NCI-H1048 (cell line): ENCODE results near the gene PLEKHA7.
A peak's percentile ranks its signal among the peaks of the same experiment; 100 is the strongest.

Experiments used
- DNase-seq: peaks from one replicate; lab custom pipeline; 2025; lab: John Stamatoyannopoulos, UW

Gene PLEKHA7

DNA sequence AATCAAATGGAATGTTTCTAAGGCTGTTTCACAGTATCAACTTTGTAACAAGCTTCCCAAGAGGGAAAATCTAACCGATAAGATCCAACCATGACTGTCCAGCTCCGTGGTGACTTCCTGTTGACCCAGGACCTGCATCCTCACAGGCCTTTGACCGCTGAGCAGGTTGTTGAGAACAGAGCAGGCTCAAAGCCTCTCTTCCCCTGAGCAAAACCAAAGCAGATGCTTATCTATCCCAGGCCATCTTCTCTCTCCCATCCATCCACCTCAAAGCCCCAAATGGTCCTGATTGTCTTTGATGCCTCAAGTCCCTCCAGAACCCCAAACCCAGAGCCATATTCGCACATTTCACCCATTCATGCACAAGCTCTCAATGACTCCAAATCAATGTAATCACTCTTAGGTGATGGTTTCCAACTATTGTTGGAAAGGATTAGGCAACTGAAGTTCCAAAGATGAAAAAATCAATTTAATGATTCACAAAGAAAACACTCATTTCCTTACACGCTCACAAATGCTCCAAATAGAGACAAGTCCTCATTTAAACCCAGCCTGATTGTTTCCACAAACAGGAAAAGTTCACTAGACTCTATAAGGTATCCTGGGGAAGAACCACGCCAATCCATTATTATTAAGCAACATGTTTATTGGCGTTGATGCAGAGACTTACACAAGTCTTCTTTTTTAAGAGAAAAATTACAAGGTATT is 227.0 kb downstream of the PLEKHA7 start:
- DNase-seq = no peak

DNA sequence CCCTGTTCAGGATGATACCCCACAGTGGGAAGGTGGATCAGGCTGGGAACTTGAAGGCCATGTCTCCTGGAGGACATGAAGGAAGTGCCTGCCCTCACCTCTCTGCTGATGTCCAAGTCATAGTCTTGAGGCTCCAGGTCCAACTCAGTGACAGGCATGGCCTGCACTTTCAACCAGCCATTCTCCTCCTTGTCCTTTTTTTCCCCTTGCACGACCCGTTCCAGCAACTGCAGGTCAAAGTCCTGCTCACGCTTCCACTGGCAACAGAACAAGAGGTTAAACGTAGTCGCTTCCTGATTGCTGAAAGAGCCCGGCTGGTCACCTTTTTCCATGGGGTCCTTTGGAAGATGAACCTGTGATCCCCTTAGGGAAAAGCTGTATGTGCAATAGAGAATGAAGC is 228.1 kb downstream of the PLEKHA7 start:
- no peak for DNase-seq

DNA sequence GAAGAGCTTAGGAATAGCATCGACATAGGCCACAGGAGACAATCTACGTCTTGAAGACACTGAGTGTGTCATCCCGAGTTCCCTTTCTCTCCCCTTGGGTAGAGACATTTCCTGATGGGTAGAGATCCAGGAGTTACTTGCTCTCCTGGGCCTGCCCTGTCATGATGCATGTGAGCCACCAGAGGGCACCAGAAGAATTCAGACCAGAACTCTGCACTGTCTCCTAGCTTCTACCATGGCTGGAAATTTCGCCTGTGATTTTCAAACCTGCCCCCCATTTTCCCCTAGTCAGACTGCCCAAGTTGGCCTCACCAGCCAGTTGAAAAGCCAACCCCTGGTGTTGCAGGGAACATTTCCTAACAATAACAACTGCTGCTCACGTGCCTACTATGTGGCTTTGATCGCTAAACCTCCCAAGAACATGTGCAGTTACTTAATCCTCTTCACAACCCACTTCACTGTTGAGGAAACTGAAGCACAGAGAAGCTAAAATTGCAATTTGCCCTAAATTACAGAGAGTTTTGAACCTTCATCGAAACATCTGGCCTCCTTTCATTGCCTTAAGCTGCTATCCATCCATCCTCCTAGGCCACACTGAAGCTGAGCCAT is 228.6 kb downstream of the PLEKHA7 start:
- peak; percentile 29 for DNase-seq

DNA sequence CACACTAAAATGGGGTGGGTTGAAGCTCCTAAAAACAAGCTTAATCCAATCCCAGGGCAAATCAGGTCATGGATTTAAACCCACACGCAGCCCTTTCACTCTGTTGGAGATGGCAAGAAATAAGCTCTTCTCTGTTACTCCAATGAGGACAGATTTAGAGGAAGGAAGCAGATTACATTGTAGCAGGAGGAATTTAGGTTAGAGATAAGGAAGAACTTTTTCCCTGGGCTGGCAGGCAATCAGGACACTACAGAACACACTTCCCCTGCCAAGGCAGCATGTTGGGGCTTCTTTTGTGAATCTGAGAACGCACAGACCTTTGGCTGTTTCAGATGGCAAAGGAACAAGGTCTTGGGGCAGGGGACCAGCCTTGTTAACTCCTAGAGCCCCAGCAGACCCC is 229.5 kb downstream of the PLEKHA7 start:
- no peak for DNase-seq

DNA sequence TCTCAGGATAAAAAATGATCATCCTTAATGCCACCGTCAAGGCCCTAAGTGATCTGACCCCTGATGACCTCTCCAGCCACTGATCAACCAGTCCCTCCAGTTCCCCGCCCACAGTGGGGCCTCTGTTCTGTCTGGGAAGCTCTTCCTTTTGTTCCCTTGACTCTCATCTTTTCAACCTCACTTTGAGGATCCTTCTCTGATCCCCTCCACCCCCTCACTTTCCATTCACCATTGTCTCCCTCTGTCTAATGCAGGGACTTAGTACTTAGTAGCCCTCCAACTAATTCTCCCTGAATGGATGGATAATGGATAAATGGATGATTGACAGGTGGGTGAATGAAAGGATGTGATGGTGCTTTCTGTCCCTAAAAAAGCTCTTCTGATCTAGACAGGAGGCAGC is 230.1 kb downstream of the PLEKHA7 start:
- DNase-seq = no peak

DNA sequence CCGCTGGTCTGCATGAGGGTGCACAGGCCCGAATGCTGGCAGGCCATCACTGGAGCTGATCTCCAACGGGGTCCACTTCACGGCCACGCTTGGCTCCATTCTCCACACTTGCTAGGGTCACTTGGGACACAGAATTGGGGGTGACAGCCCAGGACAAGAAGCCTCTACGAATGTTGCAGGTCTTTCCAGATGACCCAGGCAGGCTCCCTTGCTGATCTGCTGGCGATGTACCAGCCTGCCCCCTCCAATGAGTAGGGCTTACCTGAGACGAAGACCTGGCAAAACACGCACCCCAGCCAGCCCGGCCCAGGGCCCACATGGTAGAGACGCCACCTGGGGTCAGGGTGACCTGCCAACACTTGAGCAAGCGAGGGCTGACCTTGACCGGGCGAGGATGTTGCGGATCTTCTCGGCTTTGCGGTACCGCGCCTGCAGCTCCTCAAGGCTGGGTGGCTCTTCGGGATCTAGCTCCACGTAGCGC is 230.9 kb downstream of the PLEKHA7 start:
- DNase-seq = no peak

DNA sequence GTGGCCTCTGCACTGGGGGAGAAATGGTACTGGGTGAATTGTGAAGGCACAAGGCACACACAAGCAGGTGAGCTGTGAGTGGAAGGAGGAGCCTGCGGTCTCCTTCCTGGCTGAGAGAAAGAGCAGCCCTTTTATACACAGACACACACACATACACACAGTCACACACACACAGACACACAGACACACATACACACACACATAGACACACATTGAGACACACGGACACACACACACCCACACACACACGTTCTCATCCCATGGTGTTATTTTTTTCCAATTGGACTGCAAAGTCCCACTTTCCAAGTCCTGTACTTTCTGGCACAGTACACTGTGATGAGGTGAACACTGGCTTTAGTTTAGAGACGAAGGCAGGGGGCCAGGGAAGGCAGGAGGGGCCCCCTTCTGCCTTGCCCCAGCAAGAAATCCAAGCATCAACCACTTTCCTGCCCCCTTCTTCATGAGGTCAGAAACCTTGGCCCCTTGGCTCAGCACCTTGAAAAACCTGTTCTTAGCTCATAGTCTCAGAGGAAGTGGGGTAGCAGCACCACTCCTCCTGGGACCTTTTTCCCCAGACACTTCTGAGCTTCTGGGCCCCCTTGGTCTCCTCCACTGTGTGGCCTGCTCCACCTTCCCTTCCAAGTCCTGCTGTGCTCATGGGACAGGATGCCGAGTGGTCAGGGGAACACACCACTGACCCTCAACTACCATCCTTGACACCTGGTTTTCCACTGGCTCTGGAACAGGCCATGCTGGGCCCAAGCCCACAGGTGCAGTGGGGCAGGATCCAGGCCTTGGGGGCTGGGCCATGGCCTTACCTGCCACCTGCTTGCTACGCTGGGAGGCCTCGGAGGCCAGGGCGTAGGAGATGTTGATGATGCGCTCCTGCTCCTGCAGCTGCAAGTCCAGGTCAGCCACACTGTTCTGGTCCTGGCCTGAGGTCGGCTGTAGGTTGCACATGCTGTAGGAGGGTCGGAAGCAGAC is 232.0 kb downstream of the PLEKHA7 start:
- DNase-seq = no peak

DNA sequence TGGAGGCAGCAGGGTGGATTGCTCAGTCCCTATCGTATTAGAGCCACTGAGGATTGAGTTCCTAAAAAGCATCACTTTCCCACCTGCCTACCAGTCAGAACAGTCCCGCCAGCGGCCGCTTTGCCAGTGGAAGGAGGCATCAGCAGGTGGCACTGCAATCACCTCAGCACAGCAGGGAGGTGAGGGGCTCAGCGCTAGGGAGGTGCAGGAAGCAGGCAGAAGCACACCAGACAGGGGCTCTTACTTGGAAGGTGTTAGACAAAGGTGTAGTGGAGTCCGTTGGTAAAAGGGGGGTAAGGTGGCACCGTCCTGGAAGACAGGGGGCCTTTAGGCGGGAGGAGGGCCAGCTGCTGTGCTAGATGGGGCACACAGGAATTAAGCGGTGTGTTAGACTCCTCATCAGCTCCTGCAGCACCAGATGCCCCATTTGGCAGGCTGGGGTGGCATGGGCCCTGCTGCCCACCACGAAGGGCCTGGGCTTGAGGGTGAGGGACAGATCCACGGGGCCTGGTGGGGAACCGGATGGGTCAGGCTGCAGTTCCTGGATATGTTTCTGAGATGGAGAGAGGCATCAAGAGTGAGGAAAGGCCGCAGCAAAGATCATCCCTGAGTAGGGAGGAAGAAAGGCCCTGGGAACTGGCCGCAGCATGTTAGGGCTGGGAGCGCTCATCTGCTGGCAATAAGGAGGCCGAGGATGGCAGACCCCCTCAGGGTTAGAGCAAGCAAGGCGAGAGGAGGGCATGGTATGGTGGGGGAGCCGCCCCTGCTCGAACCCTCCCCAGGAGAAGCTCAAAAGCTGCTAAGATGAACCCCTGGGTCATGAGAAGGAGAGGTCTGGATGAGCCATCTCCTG is 233.3 kb downstream of the PLEKHA7 start:
- no peak for DNase-seq

DNA sequence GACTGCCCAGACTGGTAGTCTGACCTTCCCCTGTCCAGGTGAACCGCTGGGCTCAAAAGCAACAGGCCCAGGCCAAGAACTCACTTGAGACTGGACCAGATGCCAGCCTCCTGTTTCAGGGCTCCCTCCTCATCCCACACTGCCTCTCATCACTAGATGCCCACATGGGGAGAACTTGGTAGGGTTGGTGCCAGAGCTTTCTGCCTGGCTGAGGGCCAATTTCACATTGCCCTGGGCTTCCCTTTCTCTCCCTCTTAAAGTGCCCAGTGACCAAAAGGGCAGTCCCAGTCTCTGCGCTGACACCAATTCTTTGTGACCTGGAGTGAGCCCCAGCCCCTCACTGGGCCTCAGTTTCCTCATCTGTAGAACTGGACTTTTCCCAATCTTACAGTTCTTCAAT is 234.1 kb downstream of the PLEKHA7 start:
- DNase-seq = no peak

DNA sequence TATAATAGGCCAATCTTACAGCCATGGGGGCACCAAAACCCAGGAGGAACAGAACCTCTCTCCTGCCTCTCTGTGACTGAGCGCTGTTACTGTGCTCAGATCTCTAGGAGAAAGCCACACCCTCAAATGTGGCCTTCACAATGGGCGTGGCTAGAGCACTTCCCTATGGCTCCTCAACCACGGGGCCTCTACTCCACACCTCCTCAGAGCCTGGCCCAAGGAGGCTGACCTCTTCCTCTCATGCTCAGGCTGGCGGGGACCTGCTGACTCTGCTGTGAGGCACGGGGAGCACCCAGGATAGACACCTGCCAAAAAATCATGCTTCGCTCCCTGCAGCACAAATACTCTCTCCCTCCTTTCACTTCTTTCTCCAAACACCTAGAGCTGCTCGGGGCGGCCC is 234.8 kb downstream of the PLEKHA7 start:
- no peak for DNase-seq

DNA sequence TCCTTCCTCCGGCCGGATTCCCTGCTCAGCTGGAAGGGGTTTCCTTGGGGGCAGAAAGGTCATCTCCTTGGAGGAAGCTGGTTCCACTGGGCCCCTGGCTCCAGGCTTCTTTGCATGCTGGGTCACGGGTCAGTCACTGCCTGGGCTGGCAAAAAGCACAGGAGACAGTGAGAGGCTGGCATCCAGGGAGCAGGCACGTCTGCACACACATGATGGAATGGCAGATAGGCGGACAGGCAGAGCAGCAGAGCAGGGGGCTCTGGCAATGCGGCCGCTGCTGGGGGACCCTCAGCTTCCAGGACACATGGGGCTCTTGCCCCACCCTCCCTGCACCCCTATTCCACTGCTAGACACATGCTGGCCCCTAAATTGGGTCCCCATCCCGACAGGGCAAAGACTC is 235.3 kb downstream of the PLEKHA7 start:
- no peak for DNase-seq

DNA sequence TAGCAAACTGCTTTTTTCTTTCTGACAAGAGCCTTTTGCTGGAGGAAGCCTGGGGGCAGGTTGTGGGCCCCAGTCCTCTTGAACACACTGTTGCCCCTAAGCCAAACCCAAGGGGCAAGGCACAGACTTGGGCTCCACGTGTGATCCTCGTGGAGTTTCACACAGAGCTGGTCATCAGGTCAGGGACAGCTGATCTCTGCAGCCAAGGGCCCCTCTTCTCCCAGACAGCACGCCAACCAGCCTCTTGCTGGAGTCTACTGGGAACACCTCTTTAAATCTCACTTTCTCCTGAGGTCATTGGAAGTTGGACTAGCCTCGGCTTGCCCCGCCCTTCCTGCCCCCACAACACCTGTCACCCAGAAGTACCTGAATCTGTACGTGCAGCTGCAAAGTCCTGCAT is 235.9 kb downstream of the PLEKHA7 start:
- no peak for DNase-seq

DNA sequence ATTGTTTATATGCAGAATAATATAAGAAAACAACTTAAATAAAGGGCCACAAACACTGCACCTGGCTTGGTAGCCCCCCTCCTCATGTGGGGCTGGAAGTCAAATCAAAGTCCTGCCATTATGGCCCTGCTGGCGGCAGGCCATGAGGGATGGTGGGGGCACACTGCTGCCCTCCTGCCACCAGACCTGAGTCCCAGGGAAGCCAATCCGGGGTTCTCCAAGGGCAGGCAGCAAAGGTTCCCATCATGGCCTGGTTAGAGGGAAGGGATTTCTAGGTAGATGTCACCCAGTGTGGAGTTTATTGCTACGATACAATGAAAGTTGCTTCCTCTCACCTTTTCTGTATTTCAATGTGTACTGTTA is 236.6 kb downstream of the PLEKHA7 start:
- no peak for DNase-seq

DNA sequence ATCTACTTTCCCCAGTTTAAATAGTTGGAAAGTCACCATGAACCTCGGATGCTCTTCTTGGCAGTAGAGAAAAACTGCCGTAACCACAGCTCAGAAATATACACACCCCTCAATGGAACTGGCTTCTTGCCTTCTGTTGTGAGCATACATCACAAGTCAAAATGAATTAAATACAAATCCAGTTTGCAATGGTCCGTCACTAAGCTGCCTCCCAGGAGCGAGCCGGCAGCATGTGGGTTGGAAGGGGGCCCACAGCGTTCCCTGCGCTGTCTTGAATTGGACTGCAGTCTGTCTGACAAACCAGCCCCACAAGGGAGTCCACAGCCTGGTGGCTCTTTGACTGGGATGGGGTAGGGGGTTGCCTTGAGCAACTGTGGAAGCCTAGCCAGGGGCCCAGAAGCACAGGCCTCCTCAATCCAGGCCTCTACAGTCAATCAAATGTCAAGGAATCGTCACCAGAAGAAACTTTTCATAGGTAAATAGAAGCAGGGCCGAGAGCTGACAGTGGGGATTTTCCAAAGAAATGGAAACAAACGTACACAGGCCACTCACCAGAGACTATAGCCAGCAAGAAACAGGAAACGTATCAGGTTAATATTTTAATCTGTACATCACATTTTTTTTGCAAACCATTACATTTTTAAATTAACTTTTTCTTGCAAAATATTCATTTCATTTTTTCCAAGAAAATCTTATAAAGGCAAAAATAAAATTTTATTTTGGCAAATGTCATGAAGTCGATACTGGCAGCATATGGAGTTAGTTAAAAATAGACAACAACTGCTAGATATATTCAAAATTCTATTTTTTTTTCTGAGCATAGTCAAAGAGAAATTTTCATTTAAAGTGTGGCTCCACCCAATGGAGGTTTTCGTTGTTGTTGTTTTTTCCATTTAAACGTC is 237.3 kb downstream of the PLEKHA7 start:
- no peak for DNase-seq

DNA sequence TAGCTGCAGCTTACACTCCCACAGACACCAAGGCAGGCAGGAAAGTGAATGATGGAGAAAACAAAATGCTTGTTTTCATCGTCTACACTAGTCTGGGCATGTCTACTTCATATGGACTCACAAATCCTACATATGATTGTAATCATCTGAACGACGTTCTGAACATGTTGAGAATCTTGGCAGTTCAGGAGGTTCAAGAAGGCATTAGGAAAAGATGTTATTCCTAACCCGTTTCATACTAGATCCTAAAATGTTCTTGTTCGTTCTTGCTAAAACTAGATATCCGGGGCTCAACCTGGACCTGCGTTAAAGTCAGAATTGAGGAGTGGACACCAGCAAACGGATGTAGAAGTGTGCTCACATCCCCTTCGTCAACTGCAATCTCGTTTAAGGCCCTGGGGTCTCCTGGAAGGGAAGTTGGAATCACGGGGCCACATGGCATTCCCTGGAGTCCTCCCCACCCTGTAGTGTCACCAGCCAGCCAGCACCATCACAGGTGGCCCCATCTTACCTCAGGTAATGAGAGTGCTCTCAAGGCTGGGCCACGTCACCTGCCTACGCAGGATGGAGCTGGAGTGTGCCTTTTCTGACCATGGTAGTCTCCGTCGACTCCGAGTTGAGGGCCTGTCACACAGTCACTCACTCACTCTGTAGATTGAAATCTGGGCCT is 238.5 kb downstream of the PLEKHA7 start:
- no peak for DNase-seq

DNA sequence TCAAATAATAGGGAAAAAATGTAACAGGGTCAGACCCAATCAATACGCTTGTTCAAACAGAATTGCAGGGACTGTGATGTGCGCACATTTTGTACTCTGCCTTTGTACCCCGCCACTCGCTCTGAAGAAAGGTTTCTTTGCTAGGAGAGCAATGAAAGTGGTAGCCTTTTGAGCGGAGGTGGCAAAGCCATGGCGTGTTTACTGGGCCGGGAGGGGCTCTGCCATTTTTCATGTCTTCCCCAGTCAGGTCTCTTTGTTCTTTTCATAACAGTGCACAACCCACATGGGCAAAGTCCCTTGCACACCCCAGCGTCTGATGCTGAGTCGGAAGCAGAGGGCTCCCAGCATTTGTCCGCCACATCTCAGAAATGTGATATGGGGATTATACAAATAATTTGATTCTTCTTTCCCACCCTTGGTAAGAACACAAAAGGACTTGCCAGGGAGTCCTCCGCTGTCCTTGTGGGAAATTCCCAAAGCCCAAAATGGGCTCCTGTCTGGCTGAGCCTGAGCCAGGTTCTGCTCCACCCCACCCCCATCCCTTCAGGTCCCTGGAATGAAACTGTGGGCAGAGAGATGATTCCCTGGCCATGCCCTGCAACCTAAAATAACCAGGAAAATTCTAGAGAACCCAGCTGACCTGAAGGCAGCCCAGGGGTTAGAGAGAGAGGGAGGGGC is 239.1 kb downstream of the PLEKHA7 start:
- no peak for DNase-seq

DNA sequence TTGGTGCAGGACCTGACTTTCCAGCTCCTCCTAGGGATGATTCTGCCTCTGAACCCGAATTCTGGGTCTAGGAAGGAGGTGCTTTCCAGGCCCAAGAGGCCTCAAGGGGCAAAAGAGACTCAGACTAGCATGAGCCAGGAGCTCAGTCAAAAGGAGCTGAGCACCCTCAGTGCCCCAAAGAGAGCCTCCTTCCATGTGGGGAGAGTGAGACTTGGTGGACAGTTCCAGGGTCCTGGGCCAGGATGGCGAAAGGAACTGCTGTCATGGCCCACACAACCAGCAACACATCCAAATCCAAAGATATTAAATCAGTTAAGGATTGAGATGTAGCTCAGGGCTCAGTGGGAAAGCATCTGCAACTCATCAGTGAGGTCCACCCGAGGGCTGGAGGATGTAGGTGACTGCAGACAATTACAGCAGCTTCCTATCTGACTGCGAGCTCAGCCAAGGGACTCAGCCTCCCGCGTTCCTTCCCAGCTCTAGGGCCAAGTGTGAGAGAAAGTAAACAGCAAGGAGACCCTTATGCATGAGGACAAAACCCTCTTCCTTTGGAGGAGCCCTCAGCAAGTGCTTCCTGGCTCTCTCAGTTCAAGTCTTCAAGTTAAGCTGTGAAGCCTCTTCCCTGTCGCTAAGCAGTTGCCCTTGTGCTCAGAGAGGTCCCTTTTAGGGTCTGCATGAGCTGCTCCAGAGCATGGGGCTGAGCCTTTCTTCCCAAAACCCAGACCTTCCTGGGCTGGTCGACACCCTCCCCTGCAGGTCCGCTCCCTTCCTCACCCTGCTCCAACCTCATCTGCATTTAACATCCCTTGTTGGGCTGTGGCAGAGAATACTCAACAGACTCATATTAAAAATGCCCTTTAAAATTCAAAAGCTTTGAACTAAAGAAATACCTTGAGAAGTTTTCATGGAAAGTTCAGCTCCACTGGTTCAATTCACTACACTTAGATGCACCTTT is 240.0 kb downstream of the PLEKHA7 start:
- DNase-seq = no peak

DNA sequence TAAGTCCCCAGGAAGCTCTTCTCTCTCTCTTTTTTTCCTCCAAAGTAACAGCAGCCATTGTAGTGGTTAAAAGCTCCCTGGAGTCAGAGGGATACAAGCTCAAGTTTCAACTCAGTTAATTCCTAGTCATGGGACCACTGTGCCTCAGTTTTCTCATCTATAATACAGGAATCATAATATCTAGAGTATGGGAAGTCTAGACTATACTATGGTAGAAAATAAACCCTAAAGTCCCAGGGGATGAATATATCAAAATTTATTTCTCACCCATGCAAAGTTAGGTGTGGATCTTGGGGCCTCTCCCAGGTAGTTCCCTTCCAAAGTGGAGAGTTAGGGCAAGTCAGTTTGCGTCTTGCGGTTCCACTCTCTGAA is 242.1 kb downstream of the PLEKHA7 start:
- DNase-seq = no peak
